Prostate gland (tissue), 2 donors: ENCODE data around the gene DNLZ. TPM values are rescaled to one million over a fixed set of nuclear protein-coding genes. Genes with fewer than 3 reads are reported as not detected.

Experiments used
- DNase-seq: peaks from one replicate; pipeline ENCODE4 v3.0.0-alpha.2; 2019; ENCODE audit warnings: low spot score
- H3K27ac ChIP-seq, 2 donors: fragments of 200-600 bp; sonication (generic); 2 replicates each; pipeline ENCODE4 v1.5.1; 2017 to 2019
- H3K27me3 ChIP-seq: fragments of 200-600 bp; sonication (generic); replicated peaks from 2 replicates; pipeline ENCODE4 v1.5.1; 2019; ENCODE audit not compliant: insufficient read depth
- H3K36me3 ChIP-seq, 2 donors: fragments of 200-600 bp; sonication (generic); 1 replicate in 1 of 2; 2 replicates in 1 of 2; pipeline versions ENCODE4 v1.5.1 to v1.8.1; 2017 to 2019
- H3K4me1 ChIP-seq: fragments of 200-600 bp; sonication (generic); replicated peaks from 2 replicates; pipeline ENCODE4 v1.5.1; 2019
- H3K4me3 ChIP-seq, 2 donors: fragments of 200-600 bp; sonication (generic); 2 replicates each; pipeline ENCODE4 v1.5.1; 2017 to 2019
- H3K9me3 ChIP-seq: fragments of 200-600 bp; sonication (generic); 2 replicates; pipeline ENCODE4 v1.5.1; 2017
- CTCF ChIP-seq, 4 experiments: fragments of 200-600 bp in 2 of 4; fragments of 450-650 bp in 2 of 4; sonication (generic) in 2 of 4; IDR thresholded peaks; 1 replicate in 3 of 4; 2 replicates in 1 of 4; pipeline ENCODE4 v1.5.1; 2016 to 2019; ENCODE audit warnings: antibody characterized with exemption in 4 of 4, mild to moderate bottlenecking in 2 of 4, moderate library complexity in 2 of 4
- POLR2A ChIP-seq: fragments of 450-650 bp; IDR thresholded peaks from one replicate; pipeline ENCODE4 v1.6.1; 2016; ENCODE audit warnings: antibody characterized with exemption, mild to moderate bottlenecking
- POLR2AphosphoS5 ChIP-seq: sonication (generic); formaldehyde crosslinking; IDR thresholded peaks from one replicate; pipeline ENCODE4 v1.6.1; 2017; ENCODE audit warnings: antibody characterized with exemption
- WGBS: methylation state at CpG from one replicate; pipeline ENCODE4 v1.1.5; 2018; 5-methylcytosine and 5-hydroxymethylcytosine counted together
- intact Hi-C: fragments of 100-400 bp; cut with DNase I; formaldehyde crosslinking; loops from one replicate; pipeline ENCODE4 v1.14.2; 2022
- total RNA-seq, 2 donors: library from RNA; depleted of rRNA; stranded (reverse); fragments of >200 nt; gene quantifications; one replicate each; pipeline ENCODE4 v1.1.0, GENCODE V29; 2016

Gene DNLZ
- total RNA-seq, 2 donors from 2014 or later: 37.6 to 64.3 TPM

GRCh38 chr9:136361754-136362449 lies 1.6 kb downstream of the DNLZ start:
- Histone ChIP-seq H3K9me3 (no peaks in the 10 kb centered on the region), H3K4me1 (no peaks in the 10 kb centered on the region), H3K4me3 (no peak overlapping the region), H3K36me3 (no peaks in the 10 kb centered on the region), H3K27me3 (no peaks in the 10 kb centered on the region), H3K27ac (peak overlapping the region; percentile 22 to 50)
- intact Hi-C loops: no loop called here
- 83% methylated on average over 25 of the region's 26 CpGs for WGBS
- DNase-seq: no peak
- TF ChIP-seq CTCF (IDR thresholded peaks at IDR 0.05) (no peak), POLR2A (no peak), POLR2AphosphoS5 (no peak)

- intact Hi-C loops: no loop called here
- Histone ChIP-seq H3K9me3 (no peaks in the 10 kb centered on the region), H3K4me1 (no peaks in the 10 kb centered on the region), H3K27me3 (no peaks in the 10 kb centered on the region), H3K36me3 (no peaks in the 10 kb centered on the region), H3K4me3 (no peak overlapping the region), H3K27ac (peak overlapping the region; percentile 22 to 50)
- TF ChIP-seq CTCF (IDR thresholded peaks at IDR 0.05) (no peak), POLR2AphosphoS5 (no peak), POLR2A (no peak)
- no peak for DNase-seq
- 61% methylated on average over 35 of the region's 43 CpGs for WGBS
Measured at GRCh38 chr9:136361047-136361753, 2.3 kb downstream of the DNLZ start.

- Histone ChIP-seq H3K27me3 (no peaks in the 10 kb centered on the region), H3K9me3 (no peaks in the 10 kb centered on the region), H3K36me3 (no peaks in the 10 kb centered on the region), H3K4me1 (no peaks in the 10 kb centered on the region), H3K4me3 (no peak overlapping the region), H3K27ac (peak overlapping the region in 1 of 2 donors; percentile 22)
- TF ChIP-seq CTCF (IDR thresholded peaks at IDR 0.05) (no peak), POLR2A (no peak), POLR2AphosphoS5 (no peak)
- intact Hi-C loops: no loop called here
- DNase-seq: no peak
- 74% methylated on average over 34 of the region's 38 CpGs for WGBS
Measured at GRCh38 chr9:136359774-136360718, 3.5 kb downstream of the DNLZ start.

- H3K4me1 ChIP-seq: no peaks in the 10 kb centered on the region
- intact Hi-C loops: no loop called here
- no peaks in the 10 kb centered on the region for H3K27me3 ChIP-seq
- TF ChIP-seq CTCF (IDR thresholded peaks at IDR 0.05) (no peak), POLR2AphosphoS5 (no peak), POLR2A (no peak)
- no peaks in the 10 kb centered on the region for H3K36me3 ChIP-seq
- H3K4me3 ChIP-seq: no peak overlapping the region
- H3K9me3 ChIP-seq: no peaks in the 10 kb centered on the region
- no peak for DNase-seq
- 65% methylated on average over 2 of the region's 2 CpGs for WGBS
- H3K27ac ChIP-seq: no peak overlapping the region
Measured at GRCh38 chr9:136358888-136359287, 4.7 kb downstream of the DNLZ start.
